Measurements from ENCODE around the gene SPRY2. TPM values are rescaled to one million over a fixed set of nuclear protein-coding genes. Genes with fewer than 3 reads are reported as not detected.

Gene SPRY2
- total RNA-seq, 1 experiment from 2014 or later: 122 TPM

GRCh38 chr13:80312967-80313366 is 28.0 kb downstream of the SPRY2 start:
- H3K36me3 ChIP-seq: no peaks in the 10 kb centered on the region
- H3K9me3 ChIP-seq (replicated peaks): no peaks in the 10 kb centered on the region
- no peak overlapping the region for H3K27ac ChIP-seq
- DNase-seq: no peak
- no peaks in the 10 kb centered on the region; the same call in 1 of the 2 replicates for H3K4me1 ChIP-seq
- no peaks in the 10 kb centered on the region for H3K27me3 ChIP-seq
- H3K4me3 ChIP-seq: no peak overlapping the region

- H3K4me1 ChIP-seq: no peaks in the 10 kb centered on the region; the same call in 1 of the 2 replicates
- H3K4me3 ChIP-seq: no peak overlapping the region
- no peaks in the 10 kb centered on the region for H3K9me3 ChIP-seq (replicated peaks)
- no peak for DNase-seq
- H3K36me3 ChIP-seq: no peaks in the 10 kb centered on the region
- H3K27ac ChIP-seq: no peak overlapping the region
- H3K27me3 ChIP-seq: no peaks in the 10 kb centered on the region
Observed at GRCh38 chr13:80312012-80312704, 28.8 kb downstream of the SPRY2 start.

- H3K27ac ChIP-seq: no peak overlapping the region
- no peaks in the 10 kb centered on the region for H3K36me3 ChIP-seq
- H3K4me3 ChIP-seq: no peak overlapping the region
- DNase-seq: no peak
- H3K9me3 ChIP-seq (replicated peaks): no peaks in the 10 kb centered on the region
- no peaks in the 10 kb centered on the region for H3K27me3 ChIP-seq
- no peaks in the 10 kb centered on the region; the same call in 1 of the 2 replicates for H3K4me1 ChIP-seq
Observed at GRCh38 chr13:80309926-80310325, 31.0 kb downstream of the SPRY2 start.

- no peak overlapping the region for H3K4me3 ChIP-seq
Observed at GRCh38 chr13:80307401-80307987, 33.4 kb downstream of the SPRY2 start.

GRCh38 chr13:80306337-80306972 is 34.5 kb downstream of the SPRY2 start:
- Histone ChIP-seq H3K9me3 (replicated peaks) (no peaks in the 10 kb centered on the region), H3K4me1 (no peaks in the 10 kb centered on the region), H3K27ac (no peak overlapping the region), H3K36me3 (no peaks in the 10 kb centered on the region), H3K4me3 (no peak overlapping the region), H3K27me3 (no peaks in the 10 kb centered on the region)
- DNase-seq: no peak

More at GRCh38 chr13:80307401-80307987, 33.4 kb downstream of the SPRY2 start:
- no peak for DNase-seq
- no peaks in the 10 kb centered on the region for H3K27me3 ChIP-seq
- no peak overlapping the region for H3K27ac ChIP-seq
- H3K9me3 ChIP-seq (replicated peaks): no peaks in the 10 kb centered on the region
- no peaks in the 10 kb centered on the region for H3K36me3 ChIP-seq
- no peaks in the 10 kb centered on the region for H3K4me1 ChIP-seq

GRCh38 chr13:80305737-80306136 is 35.2 kb downstream of the SPRY2 start:
- Histone ChIP-seq H3K27me3 (no peaks in the 10 kb centered on the region), H3K4me3 (no peak overlapping the region), H3K36me3 (no peaks in the 10 kb centered on the region), H3K9me3 (replicated peaks) (no peaks in the 10 kb centered on the region), H3K27ac (no peak overlapping the region), H3K4me1 (no peaks in the 10 kb centered on the region)
- no peak for DNase-seq

- Histone ChIP-seq H3K27me3 (no peaks in the 10 kb centered on the region), H3K4me1 (no peaks in the 10 kb centered on the region)
- no peak for DNase-seq
Observed at GRCh38 chr13:80303225-80303811, 37.6 kb downstream of the SPRY2 start.

GRCh38 chr13:80299046-80299445 is 41.9 kb downstream of the SPRY2 start:
- no peaks in the 10 kb centered on the region for H3K27me3 ChIP-seq
- H3K27ac ChIP-seq: no peak overlapping the region
- no peak for DNase-seq
- H3K36me3 ChIP-seq: no peaks in the 10 kb centered on the region
- H3K4me1 ChIP-seq: no peaks in the 10 kb centered on the region
- H3K4me3 ChIP-seq: no peak overlapping the region
- H3K9me3 ChIP-seq (replicated peaks): no peaks in the 10 kb centered on the region

More at GRCh38 chr13:80303225-80303811, 37.6 kb downstream of the SPRY2 start:
- Histone ChIP-seq H3K4me3 (no peak overlapping the region), H3K27ac (no peak overlapping the region), H3K9me3 (replicated peaks) (no peaks in the 10 kb centered on the region), H3K36me3 (no peaks in the 10 kb centered on the region)

- Histone ChIP-seq H3K9me3 (replicated peaks) (no peaks in the 10 kb centered on the region), H3K36me3 (no peaks in the 10 kb centered on the region), H3K4me1 (no peaks in the 10 kb centered on the region), H3K27me3 (no peaks in the 10 kb centered on the region), H3K4me3 (no peak overlapping the region), H3K27ac (no peak overlapping the region)
- DNase-seq: no peak
Observed at GRCh38 chr13:80297503-80297902, 43.4 kb downstream of the SPRY2 start.

GRCh38 chr13:80297094-80297493 is 43.8 kb downstream of the SPRY2 start:
- Histone ChIP-seq H3K9me3 (replicated peaks) (no peaks in the 10 kb centered on the region), H3K4me1 (no peaks in the 10 kb centered on the region), H3K4me3 (no peak overlapping the region), H3K36me3 (no peaks in the 10 kb centered on the region), H3K27me3 (no peaks in the 10 kb centered on the region), H3K27ac (no peak overlapping the region)
- no peak for DNase-seq

GRCh38 chr13:80296638-80297037 is 44.3 kb downstream of the SPRY2 start:
- Histone ChIP-seq H3K27me3 (no peaks in the 10 kb centered on the region), H3K27ac (no peak overlapping the region), H3K36me3 (no peaks in the 10 kb centered on the region), H3K4me1 (no peaks in the 10 kb centered on the region), H3K9me3 (replicated peaks) (no peaks in the 10 kb centered on the region), H3K4me3 (no peak overlapping the region)
- DNase-seq: no peak

- Histone ChIP-seq H3K36me3 (no peaks in the 10 kb centered on the region), H3K27me3 (no peaks in the 10 kb centered on the region)
- no peak for DNase-seq
Observed at GRCh38 chr13:80290591-80290990, 50.3 kb downstream of the SPRY2 start.

More at GRCh38 chr13:80290591-80290990, 50.3 kb downstream of the SPRY2 start:
- Histone ChIP-seq H3K4me1 (no peaks in the 10 kb centered on the region), H3K27ac (no peak overlapping the region), H3K4me3 (no peak overlapping the region), H3K9me3 (replicated peaks) (0 out of 2 replicates have a peak, but pooled peaks cover 4% of the 10 kb centered on the region)
